ENCODE results near the gene PEX10. TPM values are rescaled to one million over a fixed set of nuclear protein-coding genes. Genes with fewer than 3 reads are reported as not detected.

Gene PEX10
- total RNA-seq, 1 donor = 34.7 TPM

DNA sequence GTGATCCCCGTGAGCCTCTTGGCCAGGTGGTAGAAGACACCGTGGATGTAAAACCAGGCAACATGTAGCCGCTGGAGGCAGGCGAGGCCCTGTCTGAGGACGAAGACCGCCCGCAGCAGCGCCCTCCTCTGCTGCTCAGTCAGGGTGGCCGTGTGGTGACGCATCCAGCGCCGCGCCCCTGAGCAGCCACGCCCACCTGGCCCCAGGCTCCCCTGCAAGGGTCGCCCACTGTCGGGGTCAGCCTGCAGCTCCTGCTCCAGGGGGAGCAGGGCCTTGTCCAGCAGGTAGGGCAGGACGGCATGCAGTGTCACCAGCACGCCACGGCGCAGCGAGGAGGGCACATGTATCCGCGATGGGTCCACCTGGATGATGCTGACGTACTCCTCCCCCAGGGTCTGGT lies 3.9 kb downstream of the PEX10 start:
- DNase-seq (ENCODE audit: insufficient read length, low spot score, missing footprints) = no peak
- Histone ChIP-seq H3K4me3 (ENCODE audit: insufficient read depth, low read length) (no peak overlapping the region), H4K20me1 (ENCODE audit: insufficient read depth, low read length) (peaks cover 5% of the 10 kb centered on the region), H3K27ac (ENCODE audit: low read depth, low read length) (no peak overlapping the region), H2AFZ (ENCODE audit: low read length) (no peak overlapping the region), H3K4me2 (ENCODE audit: insufficient read depth, low read length) (no peak overlapping the region), H3K9me3 (ENCODE audit: low read depth, low read length) (no peaks in the 10 kb centered on the region), H3K79me2 (ENCODE audit: insufficient read depth, low read length) (peaks cover 16% of the 10 kb centered on the region), H3K4me1 (ENCODE audit: insufficient read depth, low read length) (peaks cover 17% of the 10 kb centered on the region), H3K36me3 (ENCODE audit: insufficient read depth, low read length) (peaks cover 41% of the 10 kb centered on the region), H3K27me3 (ENCODE audit: insufficient read depth, low read length) (no peaks in the 10 kb centered on the region)
- no peak for TF ChIP-seq CTCF (IDR thresholded peaks at IDR 0.05; ENCODE audit: extremely low read depth, low read depth, low read length)

- no peak for TF ChIP-seq CTCF (IDR thresholded peaks at IDR 0.05; ENCODE audit: extremely low read depth, low read depth, low read length)
- Histone ChIP-seq H3K4me1 (ENCODE audit: insufficient read depth, low read length) (peaks cover 12% of the 10 kb centered on the region), H3K27ac (ENCODE audit: low read depth, low read length) (no peak overlapping the region), H3K27me3 (ENCODE audit: insufficient read depth, low read length) (no peaks in the 10 kb centered on the region), H4K20me1 (ENCODE audit: insufficient read depth, low read length) (peaks cover 5% of the 10 kb centered on the region), H3K4me3 (ENCODE audit: insufficient read depth, low read length) (no peak overlapping the region), H2AFZ (ENCODE audit: low read length) (no peak overlapping the region), H3K79me2 (ENCODE audit: insufficient read depth, low read length) (peaks cover 19% of the 10 kb centered on the region), H3K4me2 (ENCODE audit: insufficient read depth, low read length) (no peak overlapping the region), H3K36me3 (ENCODE audit: insufficient read depth, low read length) (peaks cover 46% of the 10 kb centered on the region), H3K9me3 (ENCODE audit: low read depth, low read length) (no peaks in the 10 kb centered on the region)
- DNase-seq (ENCODE audit: insufficient read length, low spot score, missing footprints) = no peak
These were observed 4.4 kb downstream of the PEX10 start for GRCh38 chr1:2407991-2408275.

GRCh38 chr1:2407166-2407990 lies 5.0 kb downstream of the PEX10 start:
- Histone ChIP-seq H3K4me1 (ENCODE audit: insufficient read depth, low read length) (peaks cover 12% of the 10 kb centered on the region), H3K4me3 (ENCODE audit: insufficient read depth, low read length) (no peak overlapping the region), H2AFZ (ENCODE audit: low read length) (no peak overlapping the region), H3K79me2 (ENCODE audit: insufficient read depth, low read length) (peaks cover 25% of the 10 kb centered on the region), H3K4me2 (ENCODE audit: insufficient read depth, low read length) (no peak overlapping the region), H3K27me3 (ENCODE audit: insufficient read depth, low read length) (no peaks in the 10 kb centered on the region), H3K36me3 (ENCODE audit: insufficient read depth, low read length) (peaks cover 51% of the 10 kb centered on the region), H3K27ac (ENCODE audit: low read depth, low read length) (no peak overlapping the region), H3K9me3 (ENCODE audit: low read depth, low read length) (no peaks in the 10 kb centered on the region), H4K20me1 (ENCODE audit: insufficient read depth, low read length) (peaks cover 8% of the 10 kb centered on the region)
- TF ChIP-seq CTCF (IDR thresholded peaks at IDR 0.05; ENCODE audit: extremely low read depth, low read depth, low read length) = no peak
- peak; percentile 82 for DNase-seq (ENCODE audit: insufficient read length, low spot score, missing footprints)

- no peak for TF ChIP-seq CTCF (IDR thresholded peaks at IDR 0.05; ENCODE audit: extremely low read depth, low read depth, low read length)
- Histone ChIP-seq H3K4me3 (ENCODE audit: insufficient read depth, low read length) (no peak overlapping the region), H3K4me1 (ENCODE audit: insufficient read depth, low read length) (peaks cover 9% of the 10 kb centered on the region), H2AFZ (ENCODE audit: low read length) (no peak overlapping the region), H4K20me1 (ENCODE audit: insufficient read depth, low read length) (peaks cover 13% of the 10 kb centered on the region), H3K9me3 (ENCODE audit: low read depth, low read length) (no peaks in the 10 kb centered on the region), H3K79me2 (ENCODE audit: insufficient read depth, low read length) (peaks cover 25% of the 10 kb centered on the region), H3K27ac (ENCODE audit: low read depth, low read length) (no peak overlapping the region), H3K27me3 (ENCODE audit: insufficient read depth, low read length) (no peaks in the 10 kb centered on the region), H3K4me2 (ENCODE audit: insufficient read depth, low read length) (no peak overlapping the region), H3K36me3 (ENCODE audit: insufficient read depth, low read length) (peaks cover 59% of the 10 kb centered on the region)
- DNase-seq (ENCODE audit: insufficient read length, low spot score, missing footprints) = peak; percentile 73
These were observed 5.8 kb downstream of the PEX10 start for GRCh38 chr1:2406451-2407041.
